Prostate gland (tissue), 2 donors: ENCODE data around the gene NEDD4L.

ENCODE experiments used
- POLR2AphosphoS5 ChIP-seq: sonication (generic); formaldehyde crosslinking; IDR thresholded peaks from one replicate; pipeline ENCODE4 v1.6.1; 2017; ENCODE audit warnings: antibody characterized with exemption
- TF ChIP-seq, protein P1 (sequence below), 4 experiments: fragments of 200-600 bp in 2 of 4; fragments of 450-650 bp in 2 of 4; sonication (generic) in 2 of 4; IDR thresholded peaks; 1 replicate in 3 of 4; 2 replicates in 1 of 4; pipeline ENCODE4 v1.5.1; 2016 to 2019; ENCODE audit warnings: antibody characterized with exemption in 4 of 4, mild to moderate bottlenecking in 2 of 4, moderate library complexity in 2 of 4

DNA sequence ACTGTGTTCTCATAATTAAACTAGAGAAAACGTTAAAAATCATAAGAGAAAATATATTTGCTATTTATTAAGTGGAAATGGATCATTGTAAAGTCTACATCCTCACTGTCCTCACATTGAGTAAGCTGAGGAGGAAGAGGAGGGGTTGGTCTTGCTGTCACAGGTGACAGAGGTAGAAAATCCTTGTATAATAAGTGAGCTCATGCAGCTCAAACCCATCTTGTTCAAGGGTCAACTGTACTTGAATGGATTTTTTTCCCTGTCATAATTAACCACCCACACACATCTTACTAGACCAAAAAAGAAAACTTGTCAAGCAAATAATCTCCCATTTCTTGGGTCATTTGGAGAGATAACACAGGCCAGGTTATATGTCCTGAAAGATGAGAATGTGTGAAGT is 231.2 kb downstream of the NEDD4L start:
- TF ChIP-seq, protein P1, sequence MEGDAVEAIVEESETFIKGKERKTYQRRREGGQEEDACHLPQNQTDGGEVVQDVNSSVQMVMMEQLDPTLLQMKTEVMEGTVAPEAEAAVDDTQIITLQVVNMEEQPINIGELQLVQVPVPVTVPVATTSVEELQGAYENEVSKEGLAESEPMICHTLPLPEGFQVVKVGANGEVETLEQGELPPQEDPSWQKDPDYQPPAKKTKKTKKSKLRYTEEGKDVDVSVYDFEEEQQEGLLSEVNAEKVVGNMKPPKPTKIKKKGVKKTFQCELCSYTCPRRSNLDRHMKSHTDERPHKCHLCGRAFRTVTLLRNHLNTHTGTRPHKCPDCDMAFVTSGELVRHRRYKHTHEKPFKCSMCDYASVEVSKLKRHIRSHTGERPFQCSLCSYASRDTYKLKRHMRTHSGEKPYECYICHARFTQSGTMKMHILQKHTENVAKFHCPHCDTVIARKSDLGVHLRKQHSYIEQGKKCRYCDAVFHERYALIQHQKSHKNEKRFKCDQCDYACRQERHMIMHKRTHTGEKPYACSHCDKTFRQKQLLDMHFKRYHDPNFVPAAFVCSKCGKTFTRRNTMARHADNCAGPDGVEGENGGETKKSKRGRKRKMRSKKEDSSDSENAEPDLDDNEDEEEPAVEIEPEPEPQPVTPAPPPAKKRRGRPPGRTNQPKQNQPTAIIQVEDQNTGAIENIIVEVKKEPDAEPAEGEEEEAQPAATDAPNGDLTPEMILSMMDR (IDR thresholded peaks at IDR 0.05), result no peak
- no peak for TF ChIP-seq POLR2AphosphoS5
